ENCODE measurements around the gene MDK. TPM values are rescaled to one million over a fixed set of nuclear protein-coding genes. Genes with fewer than 3 reads are reported as not detected.

MDK gene, protein sequence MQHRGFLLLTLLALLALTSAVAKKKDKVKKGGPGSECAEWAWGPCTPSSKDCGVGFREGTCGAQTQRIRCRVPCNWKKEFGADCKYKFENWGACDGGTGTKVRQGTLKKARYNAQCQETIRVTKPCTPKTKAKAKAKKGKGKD
- total RNA-seq, result 26.1 TPM
- long read RNA-seq, transcript MDK-203 (5 exons, 828 nt), result major isoform, 10 of 22 reads
- long read RNA-seq, transcript MDK-205 (5 exons, 1,166 nt), result minor isoform, 9 of 22 reads
- long read RNA-seq, partial matches to known transcripts, result 0 of 22 reads
- long read RNA-seq, other reads (novel, unspliced or antisense), result 1 of 22 reads

DNA sequence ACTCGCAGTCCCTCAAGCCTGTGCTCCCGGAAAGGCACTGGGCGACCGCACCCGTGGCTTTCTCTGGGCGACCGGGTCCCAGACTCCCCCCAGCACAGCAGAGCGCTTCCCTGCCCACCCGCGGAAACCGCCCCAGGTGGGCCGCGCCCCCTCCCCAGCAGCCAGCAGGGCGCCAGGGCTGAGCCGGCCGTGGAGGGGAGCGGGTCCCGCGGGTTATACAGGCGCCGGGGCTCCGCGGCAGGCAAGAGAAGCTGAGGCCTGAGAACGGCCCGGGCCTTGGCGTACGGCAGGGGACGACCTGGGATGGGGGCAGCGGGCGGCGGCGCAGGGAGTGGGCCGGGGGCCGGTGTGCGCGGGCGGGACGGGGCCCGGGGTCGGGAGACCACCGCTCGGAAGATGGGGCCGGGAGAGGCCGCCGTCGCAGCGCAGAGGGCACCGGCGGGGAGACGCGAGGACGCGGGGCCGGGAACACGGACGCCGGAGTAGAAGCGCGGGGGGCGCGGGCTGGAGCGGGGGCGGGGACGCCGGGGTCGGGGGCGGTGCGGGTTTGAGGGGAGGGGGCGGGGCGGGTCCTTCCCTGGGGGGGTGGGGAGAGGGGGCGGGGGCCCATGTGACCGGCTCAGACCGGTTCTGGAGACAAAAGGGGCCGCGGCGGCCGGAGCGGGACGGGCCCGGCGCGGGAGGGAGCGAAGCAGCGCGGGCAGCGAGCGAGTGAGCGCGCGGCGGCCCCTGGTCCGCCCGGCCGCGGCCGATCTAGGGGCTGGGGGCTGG is at the start of gene MDK:
Gene MDK, plus strand, starts transcription at position 622 of the 771 bp plus-strand sequence. CDS start 389 bp downstream, outside the sequence.
- intact Hi-C loops (cut with DNase I), result no loop called here

DNA sequence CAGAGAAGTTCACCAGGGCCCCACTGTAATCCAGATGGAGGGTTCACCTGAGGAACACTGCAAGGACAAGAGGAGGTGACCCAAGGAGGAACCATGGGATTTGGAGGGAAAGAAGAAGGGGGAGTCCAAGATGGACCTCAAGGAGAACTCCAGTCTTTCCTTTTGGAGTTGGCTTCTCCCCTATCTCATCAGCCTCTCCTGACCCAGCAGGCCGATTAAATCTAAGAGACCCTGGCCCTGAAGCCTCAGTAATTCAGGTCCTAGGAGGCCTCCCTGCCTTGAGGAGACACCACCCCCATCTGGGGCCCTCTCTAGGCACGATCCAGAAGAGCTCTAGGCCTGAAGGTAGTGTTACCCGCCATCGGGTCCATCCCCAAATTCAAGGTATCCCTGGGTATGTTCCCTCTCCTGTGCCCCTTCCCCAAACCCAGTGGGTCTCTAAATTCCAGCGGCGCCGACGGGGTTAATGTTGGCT is 49.3 kb upstream of the MDK start:
- Histone ChIP-seq H3K4me1 (peaks cover 38% of the 10 kb centered on the region), H3K36me3 (no peaks in the 10 kb centered on the region), H3K27me3 (ENCODE audit: low read depth) (peaks cover 41% of the 10 kb centered on the region), H3K4me3 (peak overlapping the region; percentile 50), H3K9me3 (no peaks in the 10 kb centered on the region), H3K27ac (no peak overlapping the region)
- intact Hi-C loops (cut with DNase I), result no loop called here
- ATAC-seq (no peak), DNase-seq (no peak)
- TF ChIP-seq, protein P1, sequence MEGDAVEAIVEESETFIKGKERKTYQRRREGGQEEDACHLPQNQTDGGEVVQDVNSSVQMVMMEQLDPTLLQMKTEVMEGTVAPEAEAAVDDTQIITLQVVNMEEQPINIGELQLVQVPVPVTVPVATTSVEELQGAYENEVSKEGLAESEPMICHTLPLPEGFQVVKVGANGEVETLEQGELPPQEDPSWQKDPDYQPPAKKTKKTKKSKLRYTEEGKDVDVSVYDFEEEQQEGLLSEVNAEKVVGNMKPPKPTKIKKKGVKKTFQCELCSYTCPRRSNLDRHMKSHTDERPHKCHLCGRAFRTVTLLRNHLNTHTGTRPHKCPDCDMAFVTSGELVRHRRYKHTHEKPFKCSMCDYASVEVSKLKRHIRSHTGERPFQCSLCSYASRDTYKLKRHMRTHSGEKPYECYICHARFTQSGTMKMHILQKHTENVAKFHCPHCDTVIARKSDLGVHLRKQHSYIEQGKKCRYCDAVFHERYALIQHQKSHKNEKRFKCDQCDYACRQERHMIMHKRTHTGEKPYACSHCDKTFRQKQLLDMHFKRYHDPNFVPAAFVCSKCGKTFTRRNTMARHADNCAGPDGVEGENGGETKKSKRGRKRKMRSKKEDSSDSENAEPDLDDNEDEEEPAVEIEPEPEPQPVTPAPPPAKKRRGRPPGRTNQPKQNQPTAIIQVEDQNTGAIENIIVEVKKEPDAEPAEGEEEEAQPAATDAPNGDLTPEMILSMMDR (IDR thresholded peaks at IDR 0.05), result no peak

More for the DNA sequence above, at the start of gene MDK:
- H3K4me3 ChIP-seq, result peak within 1 kb of the TSS; percentile 85
- ATAC-seq (peak; percentile 12 to 36), DNase-seq (peak; percentile 59)
- H3K36me3 ChIP-seq, result peaks cover 11% of the 10 kb centered on the region
- H3K9me3 ChIP-seq, result no peaks in the 10 kb centered on the region
- H3K27me3 ChIP-seq (ENCODE audit: low read depth), result peaks cover 4% of the 10 kb centered on the region
- H3K4me1 ChIP-seq, result peaks cover 10% of the 10 kb centered on the region
- H3K27ac ChIP-seq, result peak within 1 kb of the TSS; percentile 76
- TF ChIP-seq, protein P1 (IDR thresholded peaks at IDR 0.05), result no peak

DNA sequence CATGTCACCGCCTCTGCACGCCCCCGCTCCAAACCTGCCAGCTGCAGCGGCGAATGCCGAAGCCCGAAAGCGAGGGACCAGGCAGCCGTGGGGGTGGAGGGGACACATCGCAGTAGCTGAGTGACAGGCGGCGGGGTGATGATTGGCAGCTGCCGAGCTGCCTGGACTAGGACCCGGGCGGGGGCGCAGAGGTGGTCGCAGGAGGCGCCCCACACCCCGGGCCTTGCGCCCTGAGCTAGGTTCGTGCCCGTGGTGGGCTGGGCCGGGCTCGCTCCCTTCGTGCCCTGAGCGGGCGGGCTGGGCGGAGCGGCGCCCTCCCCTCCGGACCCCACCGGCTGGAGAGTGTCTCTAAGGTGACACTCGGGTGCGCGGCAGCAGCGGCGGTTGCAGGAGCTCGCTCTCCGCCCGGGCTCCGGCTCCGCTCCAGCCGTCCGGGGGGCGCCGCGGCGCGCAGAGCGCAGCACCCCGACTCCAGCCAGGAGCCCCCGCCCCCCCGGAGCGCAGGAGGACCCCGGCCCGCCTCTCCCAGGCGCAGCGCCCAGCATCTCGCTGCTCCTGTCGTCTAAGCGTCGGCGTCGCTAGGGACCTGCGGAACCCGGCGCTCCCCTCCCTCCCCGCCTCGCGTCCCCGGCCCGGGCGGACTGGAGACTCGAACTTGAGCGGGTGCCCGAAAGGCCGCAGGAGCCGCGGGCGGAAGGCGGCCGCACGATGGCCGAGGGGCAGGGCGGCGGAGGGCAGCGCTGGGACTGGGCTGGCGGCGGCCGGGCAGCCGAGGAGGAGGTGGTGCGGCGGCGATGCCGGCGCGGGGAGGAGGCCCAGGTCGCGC is 48.7 kb upstream of the MDK start:
- DNase-seq (peak; percentile 45), ATAC-seq (peak; percentile 39 to 52)
- intact Hi-C loops (cut with DNase I), result no loop called here
- Histone ChIP-seq H3K27me3 (ENCODE audit: low read depth) (peaks cover 41% of the 10 kb centered on the region), H3K4me1 (peaks cover 44% of the 10 kb centered on the region), H3K4me3 (peak overlapping the region; percentile 50), H3K9me3 (no peaks in the 10 kb centered on the region), H3K36me3 (no peaks in the 10 kb centered on the region), H3K27ac (no peak overlapping the region)
- TF ChIP-seq, protein P1 (IDR thresholded peaks at IDR 0.05), result no peak

DNA sequence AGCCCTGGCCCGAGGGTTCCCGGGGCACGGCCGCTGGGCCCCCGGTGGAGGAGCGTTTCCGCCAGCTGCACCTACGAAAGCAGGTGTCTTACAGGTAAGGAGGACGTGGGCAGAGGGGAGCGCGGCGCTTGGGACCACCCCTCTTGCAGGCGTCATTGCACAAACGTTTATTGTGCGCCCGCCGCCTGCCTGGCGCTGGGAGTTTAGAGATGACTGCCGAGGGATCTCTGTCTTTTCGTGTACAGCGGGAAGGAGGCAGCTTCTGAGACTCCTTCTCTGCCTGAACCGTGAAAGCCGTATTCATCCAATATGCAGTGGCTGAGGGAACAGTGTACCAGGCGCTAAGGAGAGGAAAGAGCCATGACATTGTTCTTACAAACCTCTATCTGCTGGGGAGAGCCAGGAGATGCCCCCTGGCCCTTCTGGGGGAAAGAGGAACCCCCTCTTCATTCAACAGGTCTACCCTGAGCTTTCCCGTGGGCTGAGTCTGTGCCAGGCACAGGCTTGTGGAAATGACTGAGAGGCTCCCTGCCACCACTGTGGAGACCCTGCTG is 48.0 kb upstream of the MDK start:
- Histone ChIP-seq H3K36me3 (no peaks in the 10 kb centered on the region), H3K27ac (no peak overlapping the region), H3K4me3 (peak overlapping the region; percentile 50), H3K4me1 (peaks cover 51% of the 10 kb centered on the region), H3K27me3 (ENCODE audit: low read depth) (peaks cover 41% of the 10 kb centered on the region), H3K9me3 (no peaks in the 10 kb centered on the region)
- ATAC-seq, result no peak
- intact Hi-C loops (cut with DNase I), result no loop called here
- DNase-seq, result no peak
- TF ChIP-seq, protein P1 (IDR thresholded peaks at IDR 0.05), result no peak

DNA sequence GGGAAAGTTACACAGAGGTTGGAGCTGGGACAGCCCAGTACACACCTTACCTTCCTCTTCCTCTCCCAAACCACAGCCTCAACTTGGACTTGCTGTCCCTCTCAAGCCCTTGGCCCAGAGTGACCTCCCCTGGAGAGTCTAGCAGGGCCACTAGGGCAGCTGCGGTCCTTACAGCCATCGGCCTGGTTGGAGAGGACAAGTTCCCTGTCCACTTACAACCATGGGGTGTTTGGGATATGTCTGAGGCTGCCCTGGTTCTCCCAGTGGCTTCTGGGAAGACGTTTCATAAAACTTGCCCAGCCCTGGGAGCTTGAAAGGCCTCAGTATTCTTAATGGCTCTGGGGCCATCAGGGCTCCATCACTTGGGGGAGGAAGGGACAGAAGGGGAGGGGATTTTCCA is 47.3 kb upstream of the MDK start:
- peaks cover 59% of the 10 kb centered on the region for H3K4me1 ChIP-seq
- no peak for DNase-seq
- H3K27me3 ChIP-seq (ENCODE audit: low read depth), result peaks cover 41% of the 10 kb centered on the region
- ATAC-seq, result no peak
- H3K9me3 ChIP-seq, result no peaks in the 10 kb centered on the region
- H3K36me3 ChIP-seq, result no peaks in the 10 kb centered on the region
- H3K27ac ChIP-seq, result no peak overlapping the region
- intact Hi-C loops (cut with DNase I), result no loop called here
- TF ChIP-seq, protein P1 (IDR thresholded peaks at IDR 0.05), result no peak
- H3K4me3 ChIP-seq, result no peak overlapping the region

Data from lower lobe of right lung (tissue), 2 donors.